Hepatocyte (in vitro differentiated cells): ENCODE data around the gene AAK1. TPM values are rescaled to one million over a fixed set of nuclear protein-coding genes. Genes with fewer than 3 reads are reported as not detected.

Experiments
- DNase-seq: peaks from one replicate; pipeline ENCODE4 v3.0.0-alpha.2; 2016; ENCODE audit warnings: low spot score
- H2AFZ ChIP-seq: fragments of 200-600 bp; sonication (generic); 2 replicates; pipeline ENCODE4 v1.6.0; 2016; ENCODE audit warnings: antibody characterized with exemption, mild to moderate bottlenecking
- H3K27ac ChIP-seq: fragments of 200-600 bp; sonication (generic); 2 replicates; pipeline ENCODE4 v1.5.1; 2016; ENCODE audit warnings: mild to moderate bottlenecking
- H3K27me3 ChIP-seq: fragments of 200-600 bp; sonication (generic); 2 replicates; pipeline ENCODE4 v1.6.1; 2016
- H3K36me3 ChIP-seq: fragments of 200-600 bp; sonication (generic); replicated peaks from 2 replicates; pipeline ENCODE4 v1.5.1; 2016; ENCODE audit warnings: low read depth; ENCODE audit not compliant: insufficient read depth
- H3K4me1 ChIP-seq: fragments of 200-600 bp; sonication (generic); 2 replicates; pipeline ENCODE4 v1.5.1; 2016; ENCODE audit warnings: mild to moderate bottlenecking, moderate library complexity; ENCODE audit not compliant: insufficient read depth
- H3K4me2 ChIP-seq: fragments of 200-600 bp; sonication (generic); 2 replicates; pipeline ENCODE4 v1.6.0; 2016
- H3K4me3 ChIP-seq: fragments of 200-600 bp; sonication (generic); 2 replicates; pipeline ENCODE4 v1.5.1; 2016; ENCODE audit warnings: mild to moderate bottlenecking
- H3K79me2 ChIP-seq: fragments of 200-600 bp; sonication (generic); 2 replicates; pipeline ENCODE4 v1.6.0; 2017; ENCODE audit warnings: mild to moderate bottlenecking
- H3K9me2 ChIP-seq: fragments of 200-600 bp; sonication (generic); replicated peaks from 2 replicates; pipeline ENCODE4 v1.6.0; 2017; ENCODE audit warnings: mild to moderate bottlenecking; ENCODE audit not compliant: insufficient read depth
- H3K9me3 ChIP-seq: fragments of 200-600 bp; sonication (generic); 2 replicates; pipeline ENCODE4 v1.5.1; 2016; ENCODE audit warnings: low read depth, mild to moderate bottlenecking
- H4K20me1 ChIP-seq: fragments of 200-600 bp; sonication (generic); 2 replicates; pipeline ENCODE4 v1.6.0; 2016; ENCODE audit warnings: mild to moderate bottlenecking; ENCODE audit not compliant: insufficient read depth, poor library complexity, severe bottlenecking
- CTCF ChIP-seq: fragments of 200-600 bp; sonication (generic); IDR thresholded peaks from 2 replicates; pipeline ENCODE4 v1.5.1; 2016; ENCODE audit warnings: antibody characterized with exemption, mild to moderate bottlenecking; ENCODE audit not compliant: poor library complexity
- EZH2 ChIP-seq: fragments of 200-600 bp; sonication (generic); IDR thresholded peaks from 2 replicates; pipeline ENCODE4 v1.6.1; 2016; ENCODE audit warnings: antibody characterized with exemption, mild to moderate bottlenecking, borderline replicate concordance
- EZH2phosphoT487 ChIP-seq: fragments of 200-600 bp; sonication (generic); IDR thresholded peaks from one replicate; pipeline ENCODE4 v1.6.1; 2018; ENCODE audit warnings: antibody characterized with exemption, mild to moderate bottlenecking, low read depth, moderate library complexity; ENCODE audit not compliant: unreplicated experiment, severe bottlenecking
- WGBS: methylation state at CpG from one replicate; pipeline ENCODE4 v1.1.6; 2016; ENCODE audit warnings: low lambda C conversion rate; ENCODE audit errors: missing lambda C conversion rate; 5-methylcytosine and 5-hydroxymethylcytosine counted together
- polyA plus RNA-seq: library from polyadenylated mRNA; unstranded; fragments of >200 nt; fragmentation: Nextera tagmentation; extraction: Ambion mirVana; gene quantifications from 2 replicates; pipeline ENCODE4 v1.2.1, GENCODE V29; 2016
- total RNA-seq: library from RNA; depleted of rRNA; stranded (reverse); fragments of >200 nt; gene quantifications from 2 replicates; pipeline ENCODE4 v1.2.3, GENCODE V29; 2014

AAK1 gene
- total and polyA plus RNA-seq, 2 experiments from 2014 or later = 30.1 to 30.8 TPM

DNA sequence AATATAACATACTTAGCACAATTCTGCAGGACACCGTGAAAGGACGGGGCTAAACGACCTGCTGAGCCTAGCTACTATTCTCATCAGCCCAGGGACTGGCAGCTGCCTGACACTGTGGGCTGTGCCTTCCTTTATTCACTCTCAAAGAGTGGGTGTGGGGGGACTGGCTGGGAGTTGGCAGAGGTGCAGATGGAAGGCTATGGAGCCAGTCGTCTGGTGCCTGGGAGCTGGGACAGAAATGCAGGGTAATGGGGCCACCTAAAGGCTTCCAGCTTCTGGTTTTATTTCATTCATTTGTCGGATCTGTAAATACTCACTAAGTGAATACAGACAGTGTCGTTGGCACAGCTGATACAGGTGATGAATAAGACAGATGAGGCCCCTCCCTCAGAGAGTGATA, 150.3 kb downstream of the AAK1 start:
- Histone ChIP-seq H3K27me3 (no peaks in the 10 kb centered on the region), H2AFZ (no peak overlapping the region), H3K4me3 (no peak overlapping the region), H3K36me3 (no peaks in the 10 kb centered on the region), H3K79me2 (no peaks in the 10 kb centered on the region), H3K4me1 (no peaks in the 10 kb centered on the region), H3K9me3 (no peaks in the 10 kb centered on the region), H3K4me2 (no peak overlapping the region), H4K20me1 (no peaks in the 10 kb centered on the region), H3K9me2 (no peaks in the 10 kb centered on the region), H3K27ac (no peak overlapping the region)
- 75% methylated on average over 6 of the region's 6 CpGs for WGBS
- DNase-seq = no peak
- TF ChIP-seq EZH2 = no peak
- no peak for TF ChIP-seq EZH2phosphoT487
- TF ChIP-seq CTCF = no peak

- H3K4me2 ChIP-seq = no peak overlapping the region
- no peak overlapping the region for H2AFZ ChIP-seq
- H3K27me3 ChIP-seq = no peaks in the 10 kb centered on the region
- no peak overlapping the region for H3K27ac ChIP-seq
- H3K4me1 ChIP-seq = no peaks in the 10 kb centered on the region
- H3K9me2 ChIP-seq = no peaks in the 10 kb centered on the region
- H3K4me3 ChIP-seq = no peak overlapping the region
- H3K36me3 ChIP-seq = no peaks in the 10 kb centered on the region
- H3K9me3 ChIP-seq = no peaks in the 10 kb centered on the region
- no peaks in the 10 kb centered on the region for H4K20me1 ChIP-seq
- DNase-seq = no peak
- TF ChIP-seq EZH2 (no peak), EZH2phosphoT487 (no peak), CTCF (no peak)
- 60% methylated on average over 4 of the region's 4 CpGs for WGBS
- no peaks in the 10 kb centered on the region for H3K79me2 ChIP-seq
Observed at GRCh38 chr2:69491864-69492263, 151.7 kb downstream of the AAK1 start.

DNA sequence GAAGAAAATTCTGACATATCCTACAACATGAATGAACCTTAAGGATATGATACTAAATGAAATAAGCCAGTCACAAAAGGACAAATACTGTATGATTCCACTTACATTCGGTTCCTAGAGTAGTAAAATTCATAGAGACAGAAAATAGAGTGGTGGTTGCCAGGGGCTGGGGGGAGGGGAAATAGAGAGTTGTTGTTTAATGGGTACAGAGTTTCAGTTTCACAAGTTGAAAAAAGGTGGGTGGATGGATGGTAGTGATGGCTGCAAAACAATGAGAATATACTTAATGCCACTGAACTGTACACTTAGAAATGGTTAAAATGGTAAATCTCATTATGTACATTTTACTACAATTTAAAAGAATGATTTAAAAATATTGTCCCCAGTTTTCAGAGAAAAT, 153.1 kb downstream of the AAK1 start:
- no peak for DNase-seq
- TF ChIP-seq CTCF = no peak
- no peak for TF ChIP-seq EZH2
- no peak for TF ChIP-seq EZH2phosphoT487
- no peaks in the 10 kb centered on the region for H3K27me3 ChIP-seq
- H3K4me2 ChIP-seq = no peak overlapping the region
- H3K27ac ChIP-seq = no peak overlapping the region
- WGBS = 96% methylated on average over 1 of the region's 1 CpG
- H3K4me1 ChIP-seq = no peaks in the 10 kb centered on the region
- no peaks in the 10 kb centered on the region for H3K9me3 ChIP-seq
- no peaks in the 10 kb centered on the region for H3K79me2 ChIP-seq
- no peaks in the 10 kb centered on the region for H3K9me2 ChIP-seq
- no peak overlapping the region for H2AFZ ChIP-seq
- H4K20me1 ChIP-seq = no peaks in the 10 kb centered on the region
- no peak overlapping the region for H3K4me3 ChIP-seq
- no peaks in the 10 kb centered on the region for H3K36me3 ChIP-seq

DNA sequence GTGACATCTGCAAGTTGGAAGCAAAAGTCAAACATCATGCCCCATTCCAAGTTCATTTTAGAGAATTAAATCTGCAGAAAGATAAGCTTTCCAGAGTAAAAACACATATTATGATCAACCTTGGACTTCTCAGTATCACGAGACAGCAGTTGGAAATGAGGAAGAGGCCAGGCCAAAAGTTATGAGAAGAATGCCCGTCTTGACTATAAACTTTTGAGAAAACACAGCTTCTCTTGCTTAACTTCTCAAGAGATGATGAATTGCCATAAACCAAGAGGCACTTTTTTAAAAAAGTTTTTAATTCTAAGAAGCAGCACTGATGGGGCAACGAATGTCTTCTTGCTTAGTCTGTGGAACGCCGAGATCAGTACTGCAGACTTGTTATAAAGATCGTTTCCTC, 153.7 kb downstream of the AAK1 start:
- H3K4me1 ChIP-seq = no peaks in the 10 kb centered on the region
- no peaks in the 10 kb centered on the region for H3K36me3 ChIP-seq
- no peaks in the 10 kb centered on the region for H3K9me2 ChIP-seq
- H2AFZ ChIP-seq = no peak overlapping the region
- H3K9me3 ChIP-seq = no peaks in the 10 kb centered on the region
- H3K79me2 ChIP-seq = no peaks in the 10 kb centered on the region
- H3K27ac ChIP-seq = peak overlapping the region; percentile 79
- no peaks in the 10 kb centered on the region for H4K20me1 ChIP-seq
- no peak overlapping the region for H3K4me3 ChIP-seq
- TF ChIP-seq EZH2 (no peak), EZH2phosphoT487 (no peak), CTCF (no peak)
- H3K27me3 ChIP-seq = no peaks in the 10 kb centered on the region
- DNase-seq = peak; percentile 39
- 82% methylated on average over 6 of the region's 6 CpGs for WGBS
- H3K4me2 ChIP-seq = no peak overlapping the region
